GM23248 (cell line): Measurements from ENCODE around the gene NRROS. TPM values are rescaled to one million over a fixed set of nuclear protein-coding genes. Genes with fewer than 3 reads are reported as not detected.

Experiments used
- DNase-seq: peaks from one replicate; pipeline ENCODE4 v3.0.0-alpha.2; 2015
- H2AFZ ChIP-seq: fragments of 200-600 bp; sonication (generic); 2 replicates; pipeline ENCODE4 v1.6.1; 2016; ENCODE audit warnings: antibody characterized with exemption
- H3F3A ChIP-seq: fragments of 200-600 bp; sonication (generic); 2 replicates; pipeline ENCODE4 v1.6.1; 2016; ENCODE audit warnings: mild to moderate bottlenecking, antibody characterized with exemption, mixed run types; ENCODE audit not compliant: insufficient read depth
- H3K27ac ChIP-seq: fragments of 200-600 bp; sonication (generic); 2 replicates; pipeline ENCODE4 v1.5.1; 2016; ENCODE audit warnings: mild to moderate bottlenecking
- H3K27me3 ChIP-seq: fragments of 200-600 bp; sonication (generic); replicated peaks from 2 replicates; pipeline ENCODE4 v1.6.1; 2016; ENCODE audit warnings: mild to moderate bottlenecking; ENCODE audit not compliant: insufficient read depth
- H3K36me3 ChIP-seq: fragments of 200-600 bp; sonication (generic); 2 replicates; pipeline ENCODE4 v1.6.1; 2016; ENCODE audit warnings: low read depth, mild to moderate bottlenecking
- H3K4me1 ChIP-seq: fragments of 200-600 bp; sonication (generic); 2 replicates; pipeline ENCODE4 v1.6.1; 2016; ENCODE audit warnings: mild to moderate bottlenecking; ENCODE audit not compliant: insufficient read depth
- H3K4me2 ChIP-seq: fragments of 200-600 bp; sonication (generic); one replicate; pipeline ENCODE4 v1.6.1; 2016; ENCODE audit warnings: mild to moderate bottlenecking; ENCODE audit not compliant: unreplicated experiment
- H3K4me3 ChIP-seq: fragments of 200-600 bp; sonication (generic); 2 replicates; pipeline ENCODE4 v1.5.1; 2016; ENCODE audit warnings: mild to moderate bottlenecking
- H3K79me2 ChIP-seq: fragments of 200-600 bp; sonication (generic); 2 replicates; pipeline ENCODE4 v1.6.1; 2016; ENCODE audit warnings: mild to moderate bottlenecking; ENCODE audit not compliant: insufficient read depth
- H3K9ac ChIP-seq: fragments of 200-600 bp; sonication (generic); 2 replicates; pipeline ENCODE4 v1.6.1; 2016; ENCODE audit warnings: mild to moderate bottlenecking
- H3K9me2 ChIP-seq: fragments of 200-600 bp; sonication (generic); 2 replicates; pipeline ENCODE4 v1.6.1; 2016; ENCODE audit warnings: mixed run types, mild to moderate bottlenecking, moderate library complexity; ENCODE audit not compliant: insufficient read depth
- H3K9me3 ChIP-seq: fragments of 200-600 bp; sonication (generic); one replicate; pipeline ENCODE4 v1.6.1; 2017; ENCODE audit warnings: low read depth
- H4K20me1 ChIP-seq: fragments of 200-600 bp; sonication (generic); 2 replicates; pipeline ENCODE4 v1.6.0; 2016; ENCODE audit not compliant: insufficient read depth
- EZH2 ChIP-seq: fragments of 200-600 bp; sonication (generic); IDR thresholded peaks from 2 replicates; pipeline ENCODE4 v1.6.1; 2018; ENCODE audit warnings: antibody characterized with exemption, mild to moderate bottlenecking; ENCODE audit not compliant: insufficient read depth, poor library complexity, severe bottlenecking
- EZH2phosphoT487 ChIP-seq: fragments of 200-600 bp; sonication (generic); IDR thresholded peaks from 2 replicates; pipeline ENCODE4 v1.6.1; 2018; ENCODE audit warnings: antibody characterized with exemption, moderate library complexity, mild to moderate bottlenecking, low read depth; ENCODE audit not compliant: insufficient read depth
- WGBS, 2 experiments: methylation state at CpG; one replicate each; pipeline ENCODE4 v1.1.6; 2015 to 2017; ENCODE audit warnings: low lambda C conversion rate in 2 of 2, low coverage in 1 of 2; ENCODE audit errors: missing lambda C conversion rate in 2 of 2; 5-methylcytosine and 5-hydroxymethylcytosine counted together
- in situ Hi-C: fragments of 300-500 bp; cut with MboI; formaldehyde crosslinking; loops from 2 replicates; pipeline ENCODE4 v1.15.0; 2020
- polyA plus RNA-seq: library from polyadenylated mRNA; unstranded; fragments of >200 nt; fragmentation: Nextera tagmentation; extraction: Ambion mirVana; gene quantifications from 2 replicates; pipeline ENCODE4 v1.2.1, GENCODE V29; 2016
- total RNA-seq: library from RNA; depleted of rRNA; stranded (reverse); fragments of >200 nt; shearing (Covaris generic); gene quantifications from 2 replicates; pipeline ENCODE4 v1.2.3, GENCODE V29; 2014

NRROS gene
- total and polyA plus RNA-seq, 2 experiments from 2014 or later = 0.22 TPM; not detected in 1

- no peak for DNase-seq
Observed at GRCh38 chr3:196629228-196629627, 10.3 kb upstream of the NRROS start.

GRCh38 chr3:196631682-196632045, 7.8 kb upstream of the NRROS start:
- Histone ChIP-seq H3F3A (peaks cover 6% of the 10 kb centered on the region; the same call in 1 of the 2 replicates), H3K4me1 (no peaks in the 10 kb centered on the region), H3K79me2 (no peaks in the 10 kb centered on the region), H3K9me3 (no peaks in the 10 kb centered on the region), H2AFZ (peak overlapping the region; percentile 98), H3K4me3 (peak overlapping the region; percentile 77), H3K27ac (peak overlapping the region; percentile 43; the same call in 1 of the 2 replicates), H3K36me3 (no peaks in the 10 kb centered on the region), H3K4me2 (peak overlapping the region; percentile 78), H3K9ac (peak overlapping the region; percentile 81), H3K27me3 (no peaks in the 10 kb centered on the region), H3K9me2 (no peaks in the 10 kb centered on the region), H4K20me1 (no peaks in the 10 kb centered on the region)
- in situ Hi-C loops = no loop called here
- DNase-seq = peak; percentile 51
- TF ChIP-seq EZH2phosphoT487 (no peak), EZH2 (no peak)
- 9 to 14% methylated on average over 5 of the region's 5 CpGs for WGBS, 2 experiments

More at GRCh38 chr3:196629228-196629627, 10.3 kb upstream of the NRROS start:
- H3K4me1 ChIP-seq = no peaks in the 10 kb centered on the region
- WGBS, 2 experiments = 91 to 96% methylated on average over 2 of the region's 2 CpGs
- no peak overlapping the region for H3K27ac ChIP-seq
- no peaks in the 10 kb centered on the region for H3K36me3 ChIP-seq
- H3F3A ChIP-seq = peaks cover 6% of the 10 kb centered on the region; the same call in 1 of the 2 replicates
- H3K4me2 ChIP-seq = no peak overlapping the region
- H3K9me2 ChIP-seq = no peaks in the 10 kb centered on the region
- no peak for TF ChIP-seq EZH2phosphoT487
- TF ChIP-seq EZH2 = no peak
- H4K20me1 ChIP-seq = no peaks in the 10 kb centered on the region
- no peaks in the 10 kb centered on the region for H3K79me2 ChIP-seq
- in situ Hi-C loops = no loop called here
- H3K4me3 ChIP-seq = no peak overlapping the region
- no peaks in the 10 kb centered on the region for H3K9me3 ChIP-seq
- H3K9ac ChIP-seq = no peak overlapping the region
- no peaks in the 10 kb centered on the region for H3K27me3 ChIP-seq
- H2AFZ ChIP-seq = no peak overlapping the region

GRCh38 chr3:196632046-196632751, 7.3 kb upstream of the NRROS start:
- Histone ChIP-seq H3K27ac (peak overlapping the region; percentile 43), H3K27me3 (no peaks in the 10 kb centered on the region), H3K79me2 (no peaks in the 10 kb centered on the region), H3K4me1 (no peaks in the 10 kb centered on the region), H3K4me3 (peak overlapping the region; percentile 77), H3K4me2 (peak overlapping the region; percentile 78), H3K9ac (peak overlapping the region; percentile 81), H3K9me2 (no peaks in the 10 kb centered on the region), H4K20me1 (no peaks in the 10 kb centered on the region), H3K36me3 (no peaks in the 10 kb centered on the region), H2AFZ (peak overlapping the region; percentile 98), H3F3A (peaks cover 6% of the 10 kb centered on the region; the same call in 1 of the 2 replicates), H3K9me3 (no peaks in the 10 kb centered on the region)
- in situ Hi-C loops = no loop called here
- DNase-seq = peak; percentile 90
- WGBS, 2 experiments = 2 to 3% methylated on average over 30 to 43 of the region's 43 CpGs
- TF ChIP-seq EZH2phosphoT487 (no peak), EZH2 (no peak)

- 94% methylated on average over 12 of the region's 12 CpGs for WGBS, 2 experiments
- Histone ChIP-seq H3F3A (peaks cover 6% of the 10 kb centered on the region; the same call in 1 of the 2 replicates), H4K20me1 (no peaks in the 10 kb centered on the region), H3K4me2 (no peak overlapping the region), H3K9me2 (no peaks in the 10 kb centered on the region), H3K27ac (no peak overlapping the region), H3K9me3 (no peaks in the 10 kb centered on the region), H3K27me3 (peaks cover 5% of the 10 kb centered on the region; the same call in 1 of the 2 replicates), H2AFZ (no peak overlapping the region; the same call in 1 of the 2 replicates), H3K9ac (no peak overlapping the region), H3K4me1 (no peaks in the 10 kb centered on the region), H3K79me2 (no peaks in the 10 kb centered on the region), H3K4me3 (no peak overlapping the region), H3K36me3 (no peaks in the 10 kb centered on the region)
- no peak for DNase-seq
- TF ChIP-seq EZH2phosphoT487 (no peak), EZH2 (no peak)
- in situ Hi-C loops = no loop called here
Observed at GRCh38 chr3:196633555-196634151, 5.8 kb upstream of the NRROS start.
